GM13976 (cell line): ENCODE results near the gene CNDP1.

Experiments used
- DNase-seq: peaks from one replicate; pipeline ENCODE4 v3.0.0; 2012; ENCODE audit warnings: low spot score
- in situ Hi-C: fragments of 300-500 bp; cut with MboI; formaldehyde crosslinking; loops from one replicate; pipeline ENCODE4 v1.12.0; 2022; ENCODE audit warnings: low sequenced_read_pairs, mixed read lengths, inconsistent platforms; ENCODE audit not compliant: unreplicated experiment
- TF ChIP-seq, protein P1 (sequence below): IDR thresholded peaks from 2 replicates; pipeline ENCODE4 v1.5.1; 2012; ENCODE audit warnings: borderline replicate concordance, mild to moderate bottlenecking; ENCODE audit not compliant: insufficient read depth; ENCODE audit errors: extremely low read depth, missing control alignments, control extremely low read depth

CNDP1 gene

GRCh38 chr18:74631623-74632350 is 97.5 kb downstream of the CNDP1 start:
- in situ Hi-C loops = loop anchor here (25.0 kb wide), 1 partner anchor 1731 kb away; no protein-coding TSS in a partner anchor
- no peak for DNase-seq
- TF ChIP-seq, protein P1, sequence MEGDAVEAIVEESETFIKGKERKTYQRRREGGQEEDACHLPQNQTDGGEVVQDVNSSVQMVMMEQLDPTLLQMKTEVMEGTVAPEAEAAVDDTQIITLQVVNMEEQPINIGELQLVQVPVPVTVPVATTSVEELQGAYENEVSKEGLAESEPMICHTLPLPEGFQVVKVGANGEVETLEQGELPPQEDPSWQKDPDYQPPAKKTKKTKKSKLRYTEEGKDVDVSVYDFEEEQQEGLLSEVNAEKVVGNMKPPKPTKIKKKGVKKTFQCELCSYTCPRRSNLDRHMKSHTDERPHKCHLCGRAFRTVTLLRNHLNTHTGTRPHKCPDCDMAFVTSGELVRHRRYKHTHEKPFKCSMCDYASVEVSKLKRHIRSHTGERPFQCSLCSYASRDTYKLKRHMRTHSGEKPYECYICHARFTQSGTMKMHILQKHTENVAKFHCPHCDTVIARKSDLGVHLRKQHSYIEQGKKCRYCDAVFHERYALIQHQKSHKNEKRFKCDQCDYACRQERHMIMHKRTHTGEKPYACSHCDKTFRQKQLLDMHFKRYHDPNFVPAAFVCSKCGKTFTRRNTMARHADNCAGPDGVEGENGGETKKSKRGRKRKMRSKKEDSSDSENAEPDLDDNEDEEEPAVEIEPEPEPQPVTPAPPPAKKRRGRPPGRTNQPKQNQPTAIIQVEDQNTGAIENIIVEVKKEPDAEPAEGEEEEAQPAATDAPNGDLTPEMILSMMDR = no peak

DNA sequence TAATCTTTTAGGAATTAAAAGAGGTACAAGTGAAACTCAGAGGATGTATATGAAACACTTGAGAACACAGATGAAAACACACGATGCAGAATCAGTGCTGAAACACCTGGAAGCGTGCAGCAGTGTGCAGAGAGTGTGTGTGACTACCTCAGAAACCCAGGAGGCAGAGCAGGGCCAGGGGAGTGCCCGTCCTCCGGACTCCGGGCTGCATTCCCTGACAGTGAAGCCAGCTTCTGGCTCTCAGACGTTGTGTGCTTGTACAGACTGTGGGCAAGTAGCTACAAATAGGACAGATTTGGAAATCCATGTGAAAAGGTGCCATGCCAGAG is 98.0 kb downstream of the CNDP1 start:
- no peak for DNase-seq
- in situ Hi-C loops = loop anchor here (25.0 kb wide), 1 partner anchor 1730 kb away; no protein-coding TSS in a partner anchor
- TF ChIP-seq, protein P1 = no peak

DNA sequence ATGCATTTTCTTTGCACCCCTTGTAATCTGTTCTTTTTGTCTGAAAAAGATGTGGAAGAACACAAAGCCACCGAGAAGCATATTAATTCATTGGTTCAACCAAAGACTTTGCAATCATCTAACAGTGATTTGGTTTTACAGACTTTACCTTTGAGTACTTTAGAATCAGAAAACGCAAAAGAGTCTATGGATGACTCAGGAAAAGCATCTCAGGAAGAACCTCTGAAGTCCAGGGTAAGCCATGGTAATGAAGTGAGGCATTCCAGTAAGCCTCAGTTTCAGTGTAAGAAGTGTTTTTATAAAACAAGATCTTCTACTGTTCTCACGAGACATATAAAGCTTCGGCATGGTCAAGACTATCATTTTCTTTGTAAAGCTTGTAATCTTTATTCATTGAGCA is 98.6 kb downstream of the CNDP1 start:
- in situ Hi-C loops = loop anchor here (25.0 kb wide), 1 partner anchor 1729 kb away; no protein-coding TSS in a partner anchor
- no peak for DNase-seq
- TF ChIP-seq, protein P1 = no peak

GRCh38 chr18:74633652-74634352 is 99.5 kb downstream of the CNDP1 start:
- DNase-seq = no peak
- in situ Hi-C loops = loop anchor here (25.0 kb wide), 1 partner anchor 1728 kb away; no protein-coding TSS in a partner anchor
- TF ChIP-seq, protein P1 = no peak

GRCh38 chr18:74635224-74635975 is 101.1 kb downstream of the CNDP1 start:
- DNase-seq = no peak
- TF ChIP-seq, protein P1 = no peak
- in situ Hi-C loops = loop anchor here (25.0 kb wide), 1 partner anchor 1727 kb away; no protein-coding TSS in a partner anchor
